ENCODE measurements around the gene WDCP.

WDCP gene

DNA sequence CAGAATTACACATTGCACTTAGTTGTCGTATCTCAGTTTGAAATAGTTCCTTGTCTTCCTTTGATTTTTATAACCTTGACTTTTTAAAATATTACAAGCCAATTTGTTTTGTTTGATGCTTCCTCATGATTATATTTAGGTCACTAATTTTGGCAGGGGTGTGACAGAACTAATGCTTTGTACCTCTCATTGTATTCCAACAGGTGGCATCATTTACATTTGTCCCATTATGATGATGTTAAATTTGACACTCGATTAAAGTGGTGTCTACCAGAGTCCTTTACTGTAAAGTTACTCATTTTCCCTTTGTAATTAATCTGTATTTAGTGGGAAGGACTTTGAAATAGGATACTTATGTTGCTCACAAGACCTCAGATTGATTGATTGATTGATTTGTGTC lies 58.8 kb downstream of the WDCP start:
- no peak for DNase-seq

Measured in activated gamma-delta T cell (primary cell).